Loucy (cell line): ENCODE results near the gene GRN.
A peak's percentile ranks its signal among the peaks of the same experiment; 100 is the strongest.
"Not testable (repeated sequence)": the region's sequence is repeated elsewhere in the genome, so short reads cannot be mapped to it uniquely, and the experiment has no call there.

Experiments
- H2AFZ ChIP-seq: fragments of 200-600 bp; sonication (generic); 2 replicates; pipeline ENCODE4 v1.6.0; 2016; ENCODE audit warnings: antibody characterized with exemption, mild to moderate bottlenecking, low read length, moderate library complexity
- H3F3A ChIP-seq: fragments of 200-600 bp; 2 replicates; pipeline ENCODE4 v1.6.0; 2016; ENCODE audit warnings: antibody characterized with exemption, low read depth, mild to moderate bottlenecking
- H3K27me3 ChIP-seq: fragments of 200-600 bp; sonication (generic); 2 replicates; pipeline ENCODE4 v1.6.1; 2014; ENCODE audit warnings: low read length, mild to moderate bottlenecking; ENCODE audit not compliant: insufficient read depth, poor library complexity, severe bottlenecking
- H3K36me3 ChIP-seq: fragments of 200-600 bp; sonication (generic); 2 replicates; pipeline ENCODE4 v1.6.1; 2016; ENCODE audit warnings: low read length; ENCODE audit not compliant: insufficient read depth
- H3K4me1 ChIP-seq: fragments of 200-600 bp; sonication (generic); 2 replicates; pipeline ENCODE4 v1.5.1; 2014; ENCODE audit warnings: low read length, mild to moderate bottlenecking; ENCODE audit not compliant: insufficient read depth, poor library complexity, severe bottlenecking
- H3K4me2 ChIP-seq: fragments of 200-600 bp; sonication (generic); 2 replicates; pipeline ENCODE4 v1.6.0; 2014; ENCODE audit warnings: antibody characterized with exemption, low read length, low read depth, mild to moderate bottlenecking; ENCODE audit not compliant: poor library complexity, severe bottlenecking
- H3K4me3 ChIP-seq: fragments of 200-600 bp; sonication (generic); 2 replicates; pipeline ENCODE4 v1.5.1; 2014; ENCODE audit warnings: low read length, mild to moderate bottlenecking, mixed read lengths; ENCODE audit not compliant: poor library complexity, severe bottlenecking
- H3K79me2 ChIP-seq: fragments of 200-600 bp; sonication (generic); 2 replicates; pipeline ENCODE4 v1.6.1; 2014; ENCODE audit warnings: low read length; ENCODE audit not compliant: insufficient read depth
- H3K9ac ChIP-seq: fragments of 200-600 bp; sonication (generic); 2 replicates; pipeline ENCODE4 v1.6.0; 2014; ENCODE audit warnings: mild to moderate bottlenecking, low read depth, low read length, moderate library complexity; ENCODE audit not compliant: poor library complexity, severe bottlenecking
- H3K9me2 ChIP-seq: fragments of 200-600 bp; sonication (generic); replicated peaks from 2 replicates; pipeline ENCODE4 v1.6.1; 2016; ENCODE audit warnings: low read depth, low read length, mixed read lengths
- H3K9me3 ChIP-seq: fragments of 200-600 bp; sonication (generic); 2 replicates; pipeline ENCODE4 v1.6.1; 2014; ENCODE audit warnings: mild to moderate bottlenecking, antibody characterized with exemption, low read length, low read depth; ENCODE audit not compliant: insufficient read depth
- H4K20me1 ChIP-seq: fragments of 200-600 bp; sonication (generic); 2 replicates; pipeline ENCODE4 v1.6.0; 2014; ENCODE audit warnings: antibody characterized with exemption, low read length, mild to moderate bottlenecking; ENCODE audit not compliant: insufficient read depth, poor library complexity, severe bottlenecking
- CTCF ChIP-seq: fragments of 200-600 bp; sonication (generic); conservative IDR thresholded peaks from 2 replicates; pipeline ENCODE4 v1.5.1; 2014; ENCODE audit warnings: mild to moderate bottlenecking, antibody characterized with exemption, low read length
- EZH2phosphoT487 ChIP-seq: fragments of 200-600 bp; IDR thresholded peaks from 2 replicates; pipeline ENCODE4 v1.6.1; 2018; ENCODE audit warnings: antibody characterized with exemption, mild to moderate bottlenecking, moderate library complexity, borderline replicate concordance

Gene GRN

GRCh38 chr17:44343510-44344209, 1.4 kb upstream of the GRN start:
- no peak overlapping the region for H2AFZ ChIP-seq
- H3K9me2 ChIP-seq = no peaks in the 10 kb centered on the region
- H3K36me3 ChIP-seq = no peaks in the 10 kb centered on the region
- H3K79me2 ChIP-seq = no peaks in the 10 kb centered on the region
- no peak overlapping the region for H3K9ac ChIP-seq
- no peaks in the 10 kb centered on the region for H4K20me1 ChIP-seq
- no peak overlapping the region for H3K4me2 ChIP-seq
- H3K4me3 ChIP-seq = no peak overlapping the region
- no peaks in the 10 kb centered on the region for H3F3A ChIP-seq
- H3K9me3 ChIP-seq = no peaks in the 10 kb centered on the region
- TF ChIP-seq EZH2phosphoT487 = no peak
- no peak for TF ChIP-seq CTCF
- peaks cover 5% of the 10 kb centered on the region for H3K4me1 ChIP-seq
- H3K27me3 ChIP-seq = no peaks in the 10 kb centered on the region

- TF ChIP-seq CTCF = peak; percentile 83
- TF ChIP-seq EZH2phosphoT487 = no peak
- H4K20me1 ChIP-seq = no peaks in the 10 kb centered on the region
- H3K36me3 ChIP-seq = no peaks in the 10 kb centered on the region
- peak overlapping the region; percentile 76 for H3K4me3 ChIP-seq
- H2AFZ ChIP-seq = peak overlapping the region; percentile 66
- H3F3A ChIP-seq = no peaks in the 10 kb centered on the region
- H3K79me2 ChIP-seq = no peaks in the 10 kb centered on the region
- peaks cover 5% of the 10 kb centered on the region for H3K4me1 ChIP-seq
- H3K4me2 ChIP-seq = peak overlapping the region; percentile 74
- H3K9me2 ChIP-seq = no peaks in the 10 kb centered on the region
- H3K27me3 ChIP-seq = no peaks in the 10 kb centered on the region
- H3K9me3 ChIP-seq = no peaks in the 10 kb centered on the region
- peak overlapping the region; percentile 56 for H3K9ac ChIP-seq
Observed at GRCh38 chr17:44345454-44346026, 438 bp downstream of the GRN start.

- Histone ChIP-seq H3K9me2 (no peaks in the 10 kb centered on the region), H3K4me2 (peak overlapping the region; percentile 74), H3K4me3 (peak overlapping the region; percentile 76), H3K36me3 (no peaks in the 10 kb centered on the region), H3F3A (no peaks in the 10 kb centered on the region), H3K9ac (no peak overlapping the region), H4K20me1 (no peaks in the 10 kb centered on the region), H2AFZ (no peak overlapping the region), H3K79me2 (no peaks in the 10 kb centered on the region), H3K4me1 (peaks cover 5% of the 10 kb centered on the region), H3K9me3 (no peaks in the 10 kb centered on the region), H3K27me3 (no peaks in the 10 kb centered on the region)
- no peak for TF ChIP-seq EZH2phosphoT487
- TF ChIP-seq CTCF = no peak
Observed at GRCh38 chr17:44346064-44346844, 1.2 kb downstream of the GRN start.

- not testable (repeated sequence) for H3K9ac ChIP-seq, H3F3A ChIP-seq, H2AFZ ChIP-seq
Observed at GRCh38 chr17:44347206-44348055, 2.3 kb downstream of the GRN start.

More at GRCh38 chr17:44347206-44348055, 2.3 kb downstream of the GRN start:
- not testable (repeated sequence) for H3K9me2 ChIP-seq, H3K9me3 ChIP-seq, H3K4me2 ChIP-seq, H3K4me1 ChIP-seq, H4K20me1 ChIP-seq, H3K36me3 ChIP-seq, H3K4me3 ChIP-seq, H3K27me3 ChIP-seq, H3K79me2 ChIP-seq
